ENCODE measurements around the gene PLEKHA8. TPM values are rescaled to one million over a fixed set of nuclear protein-coding genes. Genes with fewer than 3 reads are reported as not detected.

The PLEKHA8 gene
- total RNA-seq, 1 donor from 2014 or later = 43.8 TPM

- TF ChIP-seq, protein P1, sequence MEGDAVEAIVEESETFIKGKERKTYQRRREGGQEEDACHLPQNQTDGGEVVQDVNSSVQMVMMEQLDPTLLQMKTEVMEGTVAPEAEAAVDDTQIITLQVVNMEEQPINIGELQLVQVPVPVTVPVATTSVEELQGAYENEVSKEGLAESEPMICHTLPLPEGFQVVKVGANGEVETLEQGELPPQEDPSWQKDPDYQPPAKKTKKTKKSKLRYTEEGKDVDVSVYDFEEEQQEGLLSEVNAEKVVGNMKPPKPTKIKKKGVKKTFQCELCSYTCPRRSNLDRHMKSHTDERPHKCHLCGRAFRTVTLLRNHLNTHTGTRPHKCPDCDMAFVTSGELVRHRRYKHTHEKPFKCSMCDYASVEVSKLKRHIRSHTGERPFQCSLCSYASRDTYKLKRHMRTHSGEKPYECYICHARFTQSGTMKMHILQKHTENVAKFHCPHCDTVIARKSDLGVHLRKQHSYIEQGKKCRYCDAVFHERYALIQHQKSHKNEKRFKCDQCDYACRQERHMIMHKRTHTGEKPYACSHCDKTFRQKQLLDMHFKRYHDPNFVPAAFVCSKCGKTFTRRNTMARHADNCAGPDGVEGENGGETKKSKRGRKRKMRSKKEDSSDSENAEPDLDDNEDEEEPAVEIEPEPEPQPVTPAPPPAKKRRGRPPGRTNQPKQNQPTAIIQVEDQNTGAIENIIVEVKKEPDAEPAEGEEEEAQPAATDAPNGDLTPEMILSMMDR (IDR thresholded peaks at IDR 0.05; ENCODE audit: unreplicated experiment) = no peak
- Mint-ChIP-seq H3K4me1 (ENCODE audit: unreplicated experiment) (peaks cover 24% of the 10 kb centered on the region), H3K9me3 (ENCODE audit: unreplicated experiment) (no peaks in the 10 kb centered on the region), H3K36me3 (ENCODE audit: low read depth, unreplicated experiment) (no peaks in the 10 kb centered on the region), H3K27ac (ENCODE audit: unreplicated experiment) (peak within 1 kb of the TSS; percentile 82), H3K4me3 (ENCODE audit: unreplicated experiment) (peak within 1 kb of the TSS; percentile 97), H3K27me3 (ENCODE audit: unreplicated experiment) (no peaks in the 10 kb centered on the region)
- DNase-seq (ENCODE audit: low spot score) = peak; percentile 89
Observed at GRCh38 chr7:30026229-30027064, 1.8 kb upstream of the PLEKHA8 start, which contains the start of gene FKBP14. TSS of gene FKBP14 (minus strand) at chr7:30026702. CDS start at chr7:30026508, 194 bp downstream.

- no peaks in the 10 kb centered on the region for H3K36me3 Mint-ChIP-seq (ENCODE audit: low read depth, unreplicated experiment)
- H3K27me3 Mint-ChIP-seq (ENCODE audit: unreplicated experiment) = no peaks in the 10 kb centered on the region
- TF ChIP-seq, protein P1 (IDR thresholded peaks at IDR 0.05; ENCODE audit: unreplicated experiment) = no peak
- H3K4me3 Mint-ChIP-seq (ENCODE audit: unreplicated experiment) = peak overlapping the region; percentile 97
- DNase-seq (ENCODE audit: low spot score) = no peak
- peak overlapping the region; percentile 68 for H3K27ac Mint-ChIP-seq (ENCODE audit: unreplicated experiment)
- H3K4me1 Mint-ChIP-seq (ENCODE audit: unreplicated experiment) = peaks cover 24% of the 10 kb centered on the region
- H3K9me3 Mint-ChIP-seq (ENCODE audit: unreplicated experiment) = no peaks in the 10 kb centered on the region
Observed at GRCh38 chr7:30027065-30027456, 1.2 kb upstream of the PLEKHA8 start.

- Mint-ChIP-seq H3K36me3 (ENCODE audit: low read depth, unreplicated experiment) (no peaks in the 10 kb centered on the region), H3K27me3 (ENCODE audit: unreplicated experiment) (no peaks in the 10 kb centered on the region), H3K4me1 (ENCODE audit: unreplicated experiment) (peaks cover 28% of the 10 kb centered on the region), H3K9me3 (ENCODE audit: unreplicated experiment) (no peaks in the 10 kb centered on the region), H3K4me3 (ENCODE audit: unreplicated experiment) (peak overlapping the region; percentile 97), H3K27ac (ENCODE audit: unreplicated experiment) (peak overlapping the region; percentile 74)
- TF ChIP-seq, protein P1 (IDR thresholded peaks at IDR 0.05; ENCODE audit: unreplicated experiment) = no peak
- DNase-seq (ENCODE audit: low spot score) = no peak
Observed at GRCh38 chr7:30027740-30028215, 434 bp upstream of the PLEKHA8 start.

- DNase-seq (ENCODE audit: low spot score) = no peak
- H3K4me3 Mint-ChIP-seq (ENCODE audit: unreplicated experiment) = no peak overlapping the region
- TF ChIP-seq, protein P1 (IDR thresholded peaks at IDR 0.05; ENCODE audit: unreplicated experiment) = no peak
- H3K36me3 Mint-ChIP-seq (ENCODE audit: low read depth, unreplicated experiment) = no peaks in the 10 kb centered on the region
- peak overlapping the region; percentile 92 for H3K27ac Mint-ChIP-seq (ENCODE audit: unreplicated experiment)
- H3K4me1 Mint-ChIP-seq (ENCODE audit: unreplicated experiment) = peaks cover 28% of the 10 kb centered on the region
- H3K27me3 Mint-ChIP-seq (ENCODE audit: unreplicated experiment) = no peaks in the 10 kb centered on the region
- H3K9me3 Mint-ChIP-seq (ENCODE audit: unreplicated experiment) = no peaks in the 10 kb centered on the region
Observed at GRCh38 chr7:30028749-30029635, 780 bp downstream of the PLEKHA8 start.
